Spinal cord (tissue), 10 donors: Measurements from ENCODE around the gene TP53I3. TPM values are rescaled to one million over a fixed set of nuclear protein-coding genes. Genes with fewer than 3 reads are reported as not detected.

Experiments
- DNase-seq, 6 donors: peaks; one replicate each; pipeline versions ENCODE4 v3.0.0 to v3.0.0-alpha.2; 2013 to 2015; ENCODE audit warnings: low spot score in 6 of 6, low read depth in 4 of 6
- H3K27ac ChIP-seq: one replicate; pipeline ENCODE4 v1.5.1; 2013; ENCODE audit warnings: low read depth, low read length, control low read depth
- H3K27me3 ChIP-seq: one replicate; pipeline ENCODE4 v1.6.1; 2013; ENCODE audit warnings: low read length; ENCODE audit not compliant: control insufficient read depth, insufficient read depth
- H3K36me3 ChIP-seq: one replicate; pipeline ENCODE4 v1.6.1; 2013; ENCODE audit warnings: low read length; ENCODE audit not compliant: control insufficient read depth, insufficient read depth
- H3K4me1 ChIP-seq: one replicate; pipeline ENCODE4 v1.6.1; 2013; ENCODE audit warnings: low read length; ENCODE audit not compliant: control insufficient read depth, insufficient read depth
- H3K4me3 ChIP-seq: one replicate; pipeline ENCODE4 v1.5.1; 2013; ENCODE audit warnings: low read depth, low read length, control low read depth
- H3K9me3 ChIP-seq: one replicate; pipeline ENCODE4 v1.6.1; 2013; ENCODE audit warnings: low read length; ENCODE audit not compliant: control insufficient read depth, insufficient read depth
- WGBS: methylation state at CpG from one replicate; pipeline ENCODE4 v1.1.5; 2013; ENCODE audit warnings: missing lambda C conversion rate; ENCODE audit not compliant: insufficient coverage; 5-methylcytosine and 5-hydroxymethylcytosine counted together
- polyA plus RNA-seq, 2 donors: library from polyadenylated mRNA; unstranded; fragments of 120-200 nt; gene quantifications; one replicate each; pipeline ENCODE4 v1.2.1, GENCODE V29; 2013; ENCODE audit not compliant: insufficient read length in 2 of 2
- total RNA-seq, 2 donors: library from RNA; depleted of rRNA in 1 of 2; stranded (reverse); fragments of 120-200 nt in 1 of 2; fragments of >200 nt in 1 of 2; gene quantifications; one replicate each; pipeline versions ENCODE4 v1.2.3 to v1.2.4, GENCODE V29; 2013 to 2014
- donor health status: healthy.

TP53I3 gene
- total and polyA plus RNA-seq, 4 donors, result 16.9 to 62.5 (median 30.0) TPM

DNA sequence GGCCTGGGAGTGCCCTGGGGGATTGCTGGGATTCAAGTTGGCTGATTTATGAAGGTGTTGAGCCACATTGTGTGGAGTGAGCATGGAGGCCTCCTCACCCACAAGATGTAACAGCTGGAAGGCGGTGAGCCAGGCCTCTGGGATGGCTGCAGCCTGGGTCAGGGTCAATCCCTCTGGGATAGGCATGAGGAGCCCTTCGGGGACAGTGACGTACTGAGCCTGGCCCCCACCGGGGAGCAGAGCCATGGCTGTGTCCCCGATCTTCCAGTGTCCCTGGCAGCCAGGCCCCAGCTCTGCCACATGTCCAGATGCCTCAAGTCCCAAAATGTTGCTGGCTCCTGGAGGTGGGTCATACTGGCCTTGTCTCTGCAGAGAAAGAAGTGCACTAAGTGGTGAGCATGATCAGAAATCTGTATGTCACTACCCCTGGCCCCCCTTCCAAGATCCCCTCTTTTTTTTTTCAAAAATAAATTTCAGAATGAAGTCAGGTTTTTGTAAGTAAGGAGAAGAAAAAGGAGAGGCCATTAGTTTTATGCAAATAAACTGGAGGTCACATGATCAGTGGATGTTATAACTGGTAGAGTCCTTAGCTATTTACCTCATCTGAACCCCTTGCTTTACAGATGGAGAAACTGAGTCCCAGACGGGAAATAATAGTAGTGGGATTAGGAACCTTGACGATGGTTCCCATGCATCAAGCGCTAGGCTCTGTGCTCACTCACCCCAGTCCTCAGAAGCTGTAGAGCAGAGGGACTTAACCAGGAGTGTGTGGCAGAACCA, 1.7 kb downstream of the TP53I3 start:
- Histone ChIP-seq H3K27me3 (no peaks in the 10 kb centered on the region), H3K4me3 (peak overlapping the region; percentile 81), H3K9me3 (no peaks in the 10 kb centered on the region), H3K4me1 (peaks cover 20% of the 10 kb centered on the region), H3K36me3 (peaks cover 18% of the 10 kb centered on the region), H3K27ac (peak overlapping the region; percentile 93)
- DNase-seq, result no peak
- WGBS, result 88% methylated on average over 7 of the region's 8 CpGs

DNA sequence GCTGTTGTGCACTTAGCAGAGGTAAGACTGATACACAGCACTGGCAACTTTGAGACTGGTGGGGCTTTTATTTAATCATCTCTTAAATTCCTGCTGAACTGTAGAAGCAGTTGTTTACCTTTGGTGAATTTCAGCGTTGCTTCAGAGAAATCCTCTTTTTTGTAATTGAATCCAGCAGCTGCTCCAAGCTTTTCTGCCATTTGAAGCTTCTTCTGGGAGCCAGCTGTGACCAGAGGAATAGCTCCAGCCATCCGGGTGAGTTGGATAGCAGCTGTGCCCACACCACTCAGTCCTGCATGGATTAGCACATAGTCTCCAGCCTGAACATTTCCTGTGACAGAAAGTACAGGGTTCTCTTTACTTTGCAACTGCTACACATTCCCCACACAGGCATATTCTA, 3.9 kb downstream of the TP53I3 start:
- peak in 1 of 6 donors; percentile 15 for DNase-seq
- WGBS, result 62% methylated on average over 2 of the region's 2 CpGs
- H3K36me3 ChIP-seq, result peaks cover 13% of the 10 kb centered on the region
- no peak overlapping the region for H3K27ac ChIP-seq
- H3K4me3 ChIP-seq, result no peak overlapping the region
- H3K4me1 ChIP-seq, result peaks cover 31% of the 10 kb centered on the region
- H3K9me3 ChIP-seq, result no peaks in the 10 kb centered on the region
- H3K27me3 ChIP-seq, result no peaks in the 10 kb centered on the region

DNA sequence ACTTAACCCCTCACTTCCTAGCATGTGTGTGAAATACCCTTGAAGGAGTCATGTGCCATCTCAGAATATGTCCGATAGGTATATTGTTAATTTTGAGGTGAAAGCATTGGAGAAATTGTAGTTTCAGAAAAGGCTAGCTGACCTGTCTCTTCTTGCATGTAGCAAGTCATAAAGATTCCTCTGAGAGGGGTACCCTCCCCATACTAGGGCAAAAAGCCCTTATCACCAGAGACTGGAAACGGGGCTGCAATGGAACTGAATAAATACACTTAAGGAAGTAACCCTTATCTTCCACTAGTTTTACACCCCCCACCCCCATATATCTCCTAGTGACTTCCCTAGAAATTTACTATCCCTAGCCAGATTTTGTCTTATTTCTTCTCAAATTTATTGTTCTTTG, 6.8 kb downstream of the TP53I3 start:
- no CpG with 5 or more reads among the region's 2 CpGs for WGBS

DNA sequence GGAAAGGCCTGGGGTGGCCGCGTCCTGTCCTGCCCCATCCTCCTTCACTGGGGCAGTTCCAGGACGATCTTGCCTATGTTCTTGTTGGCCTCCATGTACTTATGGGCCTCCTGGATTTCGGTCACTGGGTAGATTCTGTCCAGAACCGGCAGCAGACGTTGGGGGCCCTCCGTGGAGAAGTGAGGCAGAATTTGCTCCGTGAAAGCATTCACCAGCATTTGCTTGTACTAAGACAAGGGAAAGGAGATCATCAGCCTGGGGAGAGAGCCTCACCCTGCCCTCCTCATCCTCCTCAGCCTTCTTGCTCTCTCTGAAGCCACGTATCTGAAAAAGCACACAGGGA, 7.1 kb downstream of the TP53I3 start:
- Histone ChIP-seq H3K27ac (peak overlapping the region; percentile 94), H3K9me3 (no peaks in the 10 kb centered on the region), H3K4me3 (peak overlapping the region; percentile 99), H3K36me3 (peaks cover 11% of the 10 kb centered on the region), H3K4me1 (peaks cover 15% of the 10 kb centered on the region), H3K27me3 (no peaks in the 10 kb centered on the region)
- DNase-seq, result peak in 1 of 6 donors; percentile 9
- 28% methylated on average over 8 of the region's 9 CpGs for WGBS

More for the DNA sequence above, 6.8 kb downstream of the TP53I3 start:
- H3K36me3 ChIP-seq, result peaks cover 11% of the 10 kb centered on the region
- peaks cover 18% of the 10 kb centered on the region for H3K4me1 ChIP-seq
- peak overlapping the region; percentile 99 for H3K4me3 ChIP-seq
- H3K9me3 ChIP-seq, result no peaks in the 10 kb centered on the region
- peak overlapping the region; percentile 94 for H3K27ac ChIP-seq
- H3K27me3 ChIP-seq, result no peaks in the 10 kb centered on the region
- no peak for DNase-seq

DNA sequence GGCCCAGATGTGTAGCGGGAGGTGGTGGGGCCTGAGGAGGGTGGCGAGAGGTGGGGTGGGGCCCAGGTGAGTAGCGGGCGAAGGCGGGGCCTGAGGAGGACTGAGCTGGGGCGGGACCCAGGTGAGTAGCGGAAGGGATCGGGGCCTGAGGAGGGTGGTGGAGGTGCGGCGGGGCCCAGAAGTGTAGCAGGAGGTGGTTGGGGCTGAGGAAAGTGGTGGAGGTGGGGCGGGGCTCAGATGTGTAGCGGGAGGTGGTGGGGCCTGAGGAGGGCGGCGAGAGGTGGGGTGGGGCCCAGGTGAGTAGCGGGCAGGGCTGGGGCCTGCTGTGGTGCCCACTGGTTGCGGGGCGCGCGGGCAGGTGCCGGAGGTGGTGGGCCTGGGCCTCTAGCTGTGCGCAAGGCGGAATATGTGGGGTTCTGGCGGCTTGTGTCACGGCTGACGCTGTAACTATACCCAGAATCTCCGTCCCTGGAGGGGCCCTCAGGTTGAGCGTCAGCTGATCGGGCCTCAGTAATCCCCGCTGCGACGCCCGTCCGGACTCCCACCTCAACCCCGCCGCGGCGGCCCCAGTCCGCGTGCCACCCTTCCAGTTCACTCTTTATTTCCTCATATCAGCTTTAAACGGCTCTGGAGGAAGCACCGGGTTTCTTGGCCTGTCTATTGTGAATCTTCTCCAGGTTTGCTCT, 7.6 kb downstream of the TP53I3 start:
- Histone ChIP-seq H3K27ac (peak overlapping the region; percentile 94), H3K36me3 (peaks cover 13% of the 10 kb centered on the region), H3K9me3 (no peaks in the 10 kb centered on the region), H3K4me1 (peaks cover 15% of the 10 kb centered on the region), H3K27me3 (no peaks in the 10 kb centered on the region), H3K4me3 (peak overlapping the region; percentile 99)
- peak in 2 of 6 donors; percentile 52 to 67 for DNase-seq
- WGBS, result 2% methylated on average over 41 of the region's 41 CpGs

DNA sequence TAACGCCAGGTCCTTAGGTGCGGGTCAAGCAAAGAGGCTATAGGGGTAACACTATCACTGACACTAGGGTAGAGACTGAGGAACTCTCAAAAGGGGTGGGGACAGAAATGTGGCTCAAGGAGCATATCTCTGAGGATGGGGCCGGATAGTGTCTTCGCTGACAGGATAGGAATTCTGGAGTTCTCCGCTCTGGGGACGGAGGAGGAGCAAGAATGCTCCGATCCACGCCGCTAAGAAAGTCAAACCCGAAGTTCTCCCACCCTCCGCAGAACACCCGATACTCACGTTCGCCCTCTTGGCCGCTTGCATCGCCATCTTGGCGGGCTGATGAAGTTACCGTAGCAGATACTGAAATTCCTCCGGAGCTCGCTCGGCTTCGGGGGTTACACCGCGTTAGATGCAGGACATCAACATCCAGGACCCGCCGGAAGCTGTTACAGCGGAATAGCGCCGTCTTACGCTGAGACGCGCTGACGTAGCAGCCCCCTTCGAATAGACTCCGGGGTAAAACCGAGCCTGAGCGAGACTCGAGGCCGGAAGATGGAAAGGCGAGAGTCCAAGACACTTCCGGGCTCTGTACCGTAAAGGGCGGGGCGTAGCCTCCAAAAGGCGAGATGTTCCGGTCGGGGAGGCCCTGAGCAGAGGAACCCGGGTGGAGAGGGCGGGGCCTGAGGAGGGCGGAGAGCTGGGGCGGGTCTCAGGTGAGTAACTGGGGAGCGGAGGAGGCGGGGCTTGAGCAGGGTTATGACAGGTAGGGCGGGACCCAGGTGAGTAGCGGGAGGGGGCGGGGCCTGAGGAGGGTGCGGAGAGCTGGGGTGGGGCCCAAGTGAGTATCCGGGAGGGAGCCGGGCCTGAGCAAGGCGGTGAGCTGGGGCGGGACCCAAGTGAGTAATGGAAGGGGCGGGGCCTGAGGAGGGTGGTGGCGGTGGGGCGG, 8.5 kb downstream of the TP53I3 start, which contains the start of gene SF3B6:
Gene SF3B6, minus strand, starts transcription at position 412 of the 934 bp plus-strand sequence. Its CDS starts 97 bp downstream, at position 315.
- Histone ChIP-seq H3K27me3 (no peaks in the 10 kb centered on the region), H3K36me3 (peaks cover 10% of the 10 kb centered on the region), H3K27ac (peak within 1 kb of the TSS; percentile 94), H3K9me3 (no peaks in the 10 kb centered on the region), H3K4me3 (peak within 1 kb of the TSS; percentile 99), H3K4me1 (peaks cover 15% of the 10 kb centered on the region)
- under 1% methylated on average over 63 of the region's 64 CpGs for WGBS
- peak; percentile 88 to 100 (median 96) for DNase-seq

DNA sequence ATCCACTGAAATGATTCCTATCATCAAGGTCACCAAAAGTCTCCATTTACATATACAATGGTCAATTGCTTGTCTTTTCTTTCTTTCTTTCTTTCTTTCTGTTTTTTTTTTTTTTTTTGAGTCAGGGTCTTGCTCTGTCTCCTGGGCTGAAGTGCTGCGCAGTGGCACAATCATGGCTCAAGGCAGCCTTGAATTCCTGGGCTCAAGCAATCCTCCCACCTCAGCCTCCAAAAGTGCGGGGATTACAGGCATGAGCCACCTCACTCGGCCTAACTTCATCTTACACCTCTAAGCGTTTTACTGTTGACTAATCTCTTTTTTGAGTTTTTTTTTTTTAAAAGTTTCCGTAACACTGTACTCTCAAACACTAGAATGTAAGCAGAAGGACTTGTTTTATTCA, 9.4 kb downstream of the TP53I3 start:
- Histone ChIP-seq H3K27ac (no peak overlapping the region), H3K4me3 (peak overlapping the region; percentile 99), H3K9me3 (no peaks in the 10 kb centered on the region), H3K36me3 (peaks cover 9% of the 10 kb centered on the region), H3K4me1 (peaks cover 15% of the 10 kb centered on the region), H3K27me3 (no peaks in the 10 kb centered on the region)
- DNase-seq, result no peak
- 60% methylated on average over 1 of the region's 5 CpGs for WGBS

DNA sequence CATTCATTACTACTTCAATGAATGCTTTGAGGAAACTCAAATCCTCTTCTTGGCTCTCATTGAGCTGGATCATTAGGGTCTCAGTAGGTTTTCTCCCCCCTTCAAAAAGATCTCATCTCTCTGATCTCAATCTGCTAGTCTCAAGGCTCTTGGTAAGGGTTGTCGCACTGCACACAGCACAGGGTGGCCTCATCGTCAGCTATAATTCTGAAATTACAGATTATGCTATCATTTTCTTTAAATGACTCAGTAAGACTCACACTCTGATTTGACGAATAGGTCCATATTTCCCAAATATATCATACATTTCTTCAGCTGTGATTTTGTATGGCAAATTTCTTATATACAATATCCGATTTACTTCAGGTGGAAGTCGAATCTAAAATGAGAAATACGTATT, 10.8 kb downstream of the TP53I3 start:
- H3K27ac ChIP-seq, result no peak overlapping the region
- DNase-seq, result no peak
- no CpG with 5 or more reads among the region's 6 CpGs for WGBS

DNA sequence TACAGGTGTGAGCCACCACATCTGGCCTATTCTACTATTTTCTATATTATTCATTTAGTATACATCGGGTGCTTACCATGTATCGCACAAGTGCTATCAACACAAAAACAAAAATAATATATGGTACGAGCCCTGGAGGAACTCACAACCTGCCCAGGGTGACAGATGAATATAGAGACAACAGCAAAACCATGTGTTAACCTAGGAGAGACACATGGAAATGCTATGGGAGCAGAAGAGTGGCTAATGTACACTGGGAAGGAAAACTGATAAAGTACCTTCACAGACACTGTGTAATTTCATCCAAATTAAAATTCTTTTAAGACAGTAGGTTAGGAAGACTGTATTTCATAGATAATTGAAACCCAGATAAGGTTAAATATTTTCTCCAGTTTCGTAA, 12.4 kb downstream of the TP53I3 start:
- Histone ChIP-seq H3K27ac (no peak overlapping the region), H3K4me3 (no peak overlapping the region), H3K36me3 (peaks cover 18% of the 10 kb centered on the region), H3K27me3 (no peaks in the 10 kb centered on the region), H3K9me3 (no peaks in the 10 kb centered on the region), H3K4me1 (peaks cover 11% of the 10 kb centered on the region)
- WGBS, result no CpG with 5 or more reads among the region's 4 CpGs
- DNase-seq, result no peak

More for the DNA sequence above, 10.8 kb downstream of the TP53I3 start:
- Histone ChIP-seq H3K4me3 (no peak overlapping the region), H3K27me3 (no peaks in the 10 kb centered on the region), H3K9me3 (no peaks in the 10 kb centered on the region), H3K36me3 (peaks cover 13% of the 10 kb centered on the region), H3K4me1 (peaks cover 15% of the 10 kb centered on the region)
